Measurements from ENCODE around the gene ARL2BP.
A peak's percentile ranks its signal among the peaks of the same experiment; 100 is the strongest.
"Not testable (repeated sequence)": the region's sequence is repeated elsewhere in the genome, so short reads cannot be mapped to it uniquely, and the experiment has no call there.

The ARL2BP gene

DNA sequence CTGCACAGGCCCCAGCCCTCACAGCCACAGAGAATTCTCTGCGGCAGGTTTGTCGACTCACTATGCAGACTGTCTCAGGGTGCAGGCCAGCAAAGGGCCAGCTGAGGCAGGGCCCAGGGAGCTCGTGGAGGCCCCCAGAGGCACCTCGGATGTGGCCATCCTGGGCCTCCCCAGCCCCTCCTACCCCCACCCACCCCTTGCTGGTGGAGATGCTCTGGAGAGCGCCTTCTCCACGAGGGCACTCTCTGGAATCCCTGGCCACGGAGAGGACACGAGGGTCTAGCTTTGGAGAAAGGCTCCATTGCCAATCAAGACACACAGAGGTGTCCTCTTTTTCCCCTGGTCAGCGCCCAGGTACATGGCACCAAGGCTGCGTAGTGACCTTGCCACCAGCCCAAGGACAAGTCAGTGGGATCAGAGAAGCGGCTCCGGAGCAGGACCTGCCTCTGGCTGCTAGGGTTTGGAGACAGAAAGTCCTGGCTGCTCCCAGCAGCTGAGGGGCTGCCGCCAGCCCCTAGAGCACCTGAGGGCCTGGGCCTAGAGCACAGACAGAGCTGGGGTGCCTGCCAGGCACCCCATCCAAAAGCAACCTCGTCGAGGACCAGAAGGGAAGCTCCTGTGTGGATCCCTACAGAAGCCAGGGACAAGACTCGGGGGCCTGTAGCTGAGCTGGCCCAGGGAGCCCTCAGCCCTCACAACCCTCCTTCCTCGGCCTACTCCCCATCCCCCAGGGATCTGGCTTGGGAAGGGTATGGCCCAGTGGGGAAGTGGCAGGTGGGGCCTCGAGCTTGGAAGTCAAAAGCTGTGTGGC, 18.7 kb downstream of the ARL2BP start:
- no peak for DNase-seq (ENCODE audit: low read depth in 1 of 2, low spot score in 1 of 2)

DNA sequence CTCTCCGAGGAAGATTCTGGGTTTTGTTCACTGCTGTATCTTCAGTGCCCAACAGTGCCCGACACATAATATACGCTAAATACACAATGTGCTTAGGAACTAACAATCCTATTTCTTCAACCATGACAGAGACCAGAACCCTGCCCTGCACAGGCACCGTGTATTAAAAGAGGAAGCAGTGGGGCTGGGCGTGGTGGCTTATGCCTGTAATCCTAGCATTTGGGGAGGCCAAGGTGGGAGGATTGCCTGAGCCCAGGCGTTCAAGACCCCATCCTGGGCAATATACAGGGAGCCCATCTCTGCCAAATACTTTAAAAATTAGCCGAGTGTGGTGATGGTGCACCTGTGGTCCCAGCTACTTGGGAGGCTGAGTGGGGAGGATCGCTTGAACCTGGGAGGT, 19.3 kb downstream of the ARL2BP start:
- no peak for DNase-seq (ENCODE audit: low read depth in 1 of 2, low spot score in 1 of 2)

DNA sequence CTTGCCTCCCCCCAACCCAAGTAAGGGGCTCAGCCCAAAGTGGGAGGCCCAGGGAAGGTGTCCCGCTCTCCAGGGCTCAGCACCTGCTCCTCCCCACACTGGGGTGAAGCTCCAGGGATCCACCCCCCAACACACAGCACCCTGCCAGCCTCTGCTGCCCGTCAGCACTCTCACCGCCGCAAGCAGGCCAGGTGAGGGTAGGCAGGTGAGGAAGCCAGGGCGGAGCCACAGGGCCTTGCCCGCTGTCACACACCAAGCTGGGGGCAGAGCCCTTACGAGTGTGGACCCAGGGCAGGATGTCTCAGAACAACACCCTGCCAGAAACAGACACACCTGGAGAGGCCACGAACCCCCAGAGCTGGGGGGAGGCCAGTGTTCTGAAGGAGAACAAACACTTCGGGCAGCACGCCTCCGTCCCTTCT, 19.9 kb downstream of the ARL2BP start:
- no peak for DNase-seq (ENCODE audit: low read depth in 1 of 2, low spot score in 1 of 2)

DNA sequence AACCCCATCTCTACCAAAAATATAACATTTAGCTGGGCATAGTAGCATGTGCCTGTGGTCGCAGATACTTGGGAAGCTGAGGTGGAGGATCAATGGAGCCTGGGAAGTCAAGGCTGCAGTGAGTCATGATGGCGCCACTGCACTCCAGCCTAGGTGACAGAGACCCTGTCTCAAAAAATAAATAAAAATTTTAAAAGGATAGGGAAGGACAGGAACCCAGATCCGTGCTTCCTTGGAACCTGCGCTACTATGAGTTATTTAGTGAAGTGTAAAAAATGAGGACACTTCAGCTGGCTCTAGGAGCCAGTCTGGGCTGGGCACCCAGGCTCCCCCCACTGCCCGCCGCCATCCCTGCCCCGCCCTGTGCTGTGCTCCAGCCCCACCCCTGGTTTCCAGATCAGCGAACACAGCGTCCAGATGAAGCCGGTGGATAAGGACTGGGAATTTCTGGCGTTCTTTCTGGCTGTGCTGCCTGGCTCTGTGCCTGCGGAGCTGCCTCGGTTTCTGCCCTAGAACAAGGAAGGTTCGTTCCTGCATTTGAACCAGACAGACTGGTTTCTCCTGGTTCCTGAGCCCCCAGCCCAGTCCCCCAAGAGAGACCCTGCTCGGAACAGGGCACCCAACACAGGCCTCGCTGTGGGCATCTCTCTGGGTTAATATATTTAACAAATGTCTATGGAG, 20.9 kb downstream of the ARL2BP start:
- DNase-seq (ENCODE audit: low read depth in 1 of 2, low spot score in 1 of 2), result no peak

DNA sequence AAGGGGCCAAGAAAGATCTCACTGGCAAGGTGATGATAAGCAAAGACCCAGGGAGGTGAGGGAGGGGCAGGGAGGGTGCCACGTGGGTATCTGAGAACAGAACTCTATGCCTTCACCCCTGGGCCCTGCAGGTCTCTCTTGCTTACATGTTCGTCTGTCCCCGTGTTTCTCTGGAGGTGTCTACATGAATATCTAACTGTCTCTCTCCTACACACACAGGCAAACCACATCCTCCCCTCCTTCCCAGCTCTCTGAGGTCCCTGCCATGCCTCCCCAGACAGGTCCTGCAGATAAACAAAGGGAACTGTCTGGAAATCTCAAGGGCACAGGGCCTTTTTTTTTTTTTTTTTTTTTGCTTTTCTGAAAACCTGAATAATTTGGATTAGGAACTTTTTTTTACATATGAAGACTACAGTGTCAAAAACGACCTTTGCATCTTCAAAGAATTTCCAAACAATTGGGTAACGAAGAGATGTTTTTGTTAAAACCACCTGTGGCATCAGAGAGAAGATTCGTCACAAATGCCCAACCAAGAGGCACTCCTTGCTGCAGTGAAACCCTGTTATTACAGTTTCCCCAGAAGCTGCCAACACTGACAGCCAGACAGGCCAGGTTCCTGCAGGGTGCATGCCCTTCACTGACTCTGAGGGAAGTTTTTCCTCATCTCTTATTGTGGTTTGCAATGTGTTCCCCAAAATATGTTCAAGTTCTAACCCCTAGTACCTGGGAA, 21.6 kb downstream of the ARL2BP start:
- no peak for DNase-seq (ENCODE audit: low read depth in 1 of 2, low spot score in 1 of 2)

DNA sequence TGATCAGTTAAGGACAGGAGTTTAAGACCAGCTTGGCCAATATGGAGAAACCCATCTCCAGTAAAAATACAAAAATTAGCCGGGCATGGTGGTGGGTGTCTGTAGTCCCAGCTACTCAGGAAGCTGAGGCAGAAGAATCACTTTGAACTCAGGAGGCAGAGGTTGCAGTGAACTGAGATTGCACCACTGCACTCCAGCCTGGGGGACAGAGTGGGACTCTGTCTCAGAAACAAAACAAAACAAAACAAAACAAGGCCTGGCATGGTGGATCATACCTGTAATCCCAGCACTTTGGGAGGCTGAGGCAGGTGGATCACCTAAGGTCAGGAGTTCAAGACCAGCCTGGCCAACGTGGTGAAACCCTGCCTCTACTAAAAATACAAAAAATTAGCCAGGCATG, 22.3 kb downstream of the ARL2BP start:
- not testable (repeated sequence) for DNase-seq (ENCODE audit: low read depth in 1 of 2, low spot score in 1 of 2)

DNA sequence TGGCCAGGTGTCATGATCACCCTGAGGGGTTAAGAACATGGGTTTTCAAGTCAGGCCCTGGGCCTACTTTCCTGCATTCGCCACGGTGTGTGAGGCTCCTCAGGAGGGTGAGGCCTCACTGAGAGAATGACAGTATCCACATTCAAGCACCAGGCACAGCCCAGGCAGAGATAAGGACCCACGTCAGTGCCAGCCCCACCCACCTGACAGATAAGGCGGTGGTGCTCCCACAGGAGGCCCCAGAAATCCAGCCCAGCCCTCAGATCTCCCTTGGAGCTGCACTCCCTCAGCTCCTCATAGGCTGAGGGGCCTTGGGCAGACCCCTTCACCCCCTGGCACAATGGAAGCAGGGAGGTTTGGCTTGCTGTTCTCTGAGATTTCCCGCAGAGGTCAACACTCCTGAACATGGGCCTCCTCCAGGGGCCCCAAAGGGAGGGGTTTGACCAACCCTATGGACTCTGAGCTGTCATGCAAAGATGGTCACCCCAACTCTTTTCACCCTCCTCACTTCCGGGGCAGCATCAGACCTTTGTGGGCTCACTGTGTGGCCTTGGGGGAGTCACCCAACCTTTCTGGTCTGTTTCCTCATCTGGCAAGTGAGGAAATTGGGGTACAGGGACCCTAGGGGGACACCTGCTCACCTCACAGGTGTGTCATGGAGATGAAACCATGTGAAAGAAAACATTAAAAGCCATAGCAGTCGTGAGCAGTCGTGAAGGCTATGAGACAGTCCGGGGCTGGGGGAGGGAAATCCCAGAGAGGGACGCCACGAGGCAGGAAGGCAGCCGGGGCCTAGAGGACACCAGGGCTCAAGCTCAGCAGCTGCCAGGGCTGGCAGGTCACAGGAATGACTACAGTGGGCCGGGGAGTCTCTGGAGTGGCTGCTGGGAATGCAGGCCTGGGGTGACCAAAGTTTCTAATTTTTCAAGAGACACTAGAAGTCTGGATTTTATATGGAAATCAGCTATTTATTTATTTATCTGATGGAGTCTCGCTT, 24.0 kb downstream of the ARL2BP start:
- DNase-seq (ENCODE audit: low read depth in 1 of 2, low spot score in 1 of 2), result no peak

DNA sequence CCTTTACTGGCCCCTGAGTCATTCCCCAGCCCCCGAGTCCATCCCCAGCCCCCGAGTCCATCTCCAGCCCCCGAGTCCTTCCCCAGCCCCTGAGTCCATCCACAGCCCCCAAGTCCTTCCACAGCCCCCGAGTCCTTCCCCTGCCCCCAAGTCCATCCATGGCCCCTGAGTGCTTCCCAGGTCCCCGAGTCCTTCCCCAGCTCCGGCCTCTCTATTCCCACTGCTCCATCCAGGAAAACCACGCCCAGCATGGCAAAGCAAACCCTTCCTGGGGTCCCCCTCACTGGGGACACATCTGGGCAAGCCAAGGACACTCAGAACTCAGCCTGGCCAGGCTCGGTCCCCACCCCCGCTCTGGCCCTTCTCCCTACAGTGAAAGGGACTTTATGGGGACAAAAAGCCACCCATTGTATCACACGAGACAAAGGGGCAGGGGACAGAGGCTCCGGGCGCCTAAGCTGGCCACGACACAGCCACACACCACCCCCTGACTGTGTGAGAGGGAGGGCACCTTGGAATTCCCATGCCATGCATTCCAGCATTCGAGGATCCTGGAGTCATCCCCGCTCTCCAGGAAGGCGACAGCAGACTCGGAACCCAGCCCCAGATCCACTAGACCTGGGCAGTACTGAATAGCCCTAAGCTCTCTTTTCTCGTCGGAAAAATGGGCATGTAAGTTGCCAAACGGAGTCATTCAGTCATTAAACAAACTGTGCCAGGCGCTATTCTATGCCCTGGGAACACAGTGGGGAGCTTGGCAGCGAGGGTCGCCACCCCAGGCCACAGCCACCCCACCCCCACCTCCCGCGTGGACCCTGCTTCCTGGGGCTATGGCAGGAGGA, 25.4 kb downstream of the ARL2BP start:
- no peak for DNase-seq (ENCODE audit: low read depth in 1 of 2, low spot score in 1 of 2)

DNA sequence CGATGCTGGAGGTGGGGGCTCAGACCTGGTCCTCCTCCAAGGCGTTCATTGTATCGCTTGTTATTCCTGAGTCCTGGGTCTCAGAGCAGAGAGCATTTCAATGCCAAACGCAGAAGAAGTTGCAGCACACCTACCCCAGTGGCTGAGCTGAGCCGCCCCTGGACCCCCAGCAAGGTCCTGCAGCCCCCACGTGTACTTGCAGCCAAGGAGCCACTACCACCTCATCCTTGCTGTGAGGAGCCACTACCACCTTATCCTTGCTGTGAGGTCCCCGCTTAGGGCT, 25.9 kb downstream of the ARL2BP start:
- DNase-seq (ENCODE audit: low read depth in 1 of 2, low spot score in 1 of 2), result no peak

DNA sequence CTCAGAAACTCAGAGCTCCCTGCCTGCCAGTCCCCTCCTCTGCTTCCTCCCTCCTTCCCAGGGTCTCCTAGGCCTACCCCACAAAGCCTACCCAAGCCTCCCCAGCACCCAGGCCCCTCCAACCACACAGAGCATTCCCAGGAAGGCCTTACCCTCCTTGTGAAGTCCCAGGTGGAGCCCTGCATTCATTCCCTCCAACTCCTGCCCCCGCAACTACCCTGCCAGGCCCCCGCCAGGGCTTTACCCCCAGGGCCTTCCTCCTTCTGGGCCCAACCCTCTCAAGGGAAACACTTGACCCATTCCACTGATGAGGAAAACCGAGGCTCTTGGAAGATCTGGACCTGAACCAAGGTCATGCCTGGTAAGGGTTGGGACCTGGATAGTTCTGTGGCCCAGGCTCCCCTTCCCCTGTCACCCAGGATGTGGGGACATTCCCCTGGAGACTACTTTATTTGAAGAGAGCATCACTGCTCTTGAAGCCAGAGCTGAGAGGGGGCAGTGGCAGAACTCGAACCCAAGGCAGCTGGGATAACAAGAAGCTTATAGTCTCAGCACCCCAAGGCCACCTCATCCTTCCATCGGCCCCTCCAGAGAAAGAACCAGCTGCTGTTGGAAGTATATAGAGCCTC, 26.9 kb downstream of the ARL2BP start:
- no peak for DNase-seq (ENCODE audit: low read depth in 1 of 2, low spot score in 1 of 2)

DNA sequence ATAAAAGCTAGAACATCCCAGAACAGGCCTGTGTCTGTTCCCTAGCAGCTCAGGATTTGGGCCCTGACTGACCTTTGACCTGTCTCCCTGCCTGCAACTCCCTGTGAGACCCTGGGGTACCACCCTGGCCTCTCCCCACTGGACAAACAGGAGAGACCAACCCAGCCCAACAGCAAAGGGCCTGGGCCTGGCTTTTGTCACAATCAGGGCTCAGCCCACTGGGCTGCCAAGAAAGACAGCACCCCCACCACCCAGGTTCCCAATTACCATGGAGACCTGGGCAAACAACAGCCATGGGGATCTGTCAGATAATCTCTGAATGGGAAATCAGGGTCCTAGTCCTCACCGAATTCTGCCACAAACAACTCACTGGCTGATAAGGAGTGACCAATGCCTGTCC, 28.3 kb downstream of the ARL2BP start:
- DNase-seq (ENCODE audit: low read depth in 1 of 2, low spot score in 1 of 2), result no peak

DNA sequence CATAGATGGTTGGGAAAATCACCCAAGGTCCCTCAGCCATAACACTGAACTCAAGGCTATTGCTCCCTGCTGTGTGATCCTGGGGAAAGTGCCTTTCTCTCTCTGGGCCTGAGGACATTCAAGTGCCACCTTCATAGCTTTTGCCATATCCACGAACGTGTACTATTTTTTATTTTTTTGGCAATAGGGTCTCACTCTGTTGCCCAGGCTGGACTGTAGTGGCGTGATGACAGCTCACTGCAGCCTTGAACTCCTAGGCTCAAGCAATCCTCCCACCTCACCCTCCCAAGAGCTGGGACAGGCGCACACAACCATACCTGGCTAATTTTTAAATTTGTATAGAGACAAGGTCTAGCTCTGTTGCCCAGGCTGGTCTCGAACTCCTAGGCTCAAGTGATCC, 28.8 kb downstream of the ARL2BP start:
- DNase-seq (ENCODE audit: low read depth in 1 of 2, low spot score in 1 of 2), result no peak

DNA sequence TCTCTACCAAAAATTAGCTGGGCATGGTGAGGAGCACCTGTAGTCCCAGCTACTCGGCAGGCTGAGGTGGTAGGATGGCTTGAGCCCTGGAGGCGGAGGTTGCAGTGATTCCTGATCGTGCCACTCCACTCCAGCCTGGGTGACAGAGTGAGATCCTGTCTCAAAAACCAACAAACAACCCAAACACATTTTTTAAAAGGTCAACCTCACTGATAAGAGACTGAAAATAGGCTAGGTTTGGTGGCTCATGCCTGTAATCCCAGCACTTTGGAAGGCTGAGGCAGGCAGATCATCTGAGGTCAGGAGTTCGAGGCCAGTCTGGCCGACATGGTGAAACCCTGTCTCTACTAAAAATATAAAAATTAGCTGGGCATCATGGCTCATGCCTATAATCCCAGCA, 30.9 kb downstream of the ARL2BP start:
- not testable (repeated sequence) for DNase-seq (ENCODE audit: low read depth in 1 of 2, low spot score in 1 of 2)

DNA sequence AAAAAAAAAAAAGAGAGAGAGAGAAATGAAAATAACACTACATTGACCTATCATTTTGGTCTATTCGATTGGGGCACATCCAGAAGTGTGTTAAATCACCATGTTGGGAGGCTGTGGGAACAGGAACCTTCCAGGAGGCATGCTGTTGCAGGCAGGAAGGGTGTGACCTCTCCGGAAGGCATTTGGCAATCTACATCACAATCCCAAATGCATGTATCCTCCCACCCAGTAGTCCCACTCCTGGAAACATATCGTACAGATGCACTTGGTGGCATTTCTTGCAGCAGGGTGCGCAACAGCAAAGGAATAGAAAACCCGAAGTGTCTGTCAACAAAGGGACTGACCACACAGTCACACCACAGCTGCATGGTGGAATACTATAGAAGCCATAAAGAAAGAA, 31.5 kb downstream of the ARL2BP start:
- no peak for DNase-seq (ENCODE audit: low read depth in 1 of 2, low spot score in 1 of 2)

DNA sequence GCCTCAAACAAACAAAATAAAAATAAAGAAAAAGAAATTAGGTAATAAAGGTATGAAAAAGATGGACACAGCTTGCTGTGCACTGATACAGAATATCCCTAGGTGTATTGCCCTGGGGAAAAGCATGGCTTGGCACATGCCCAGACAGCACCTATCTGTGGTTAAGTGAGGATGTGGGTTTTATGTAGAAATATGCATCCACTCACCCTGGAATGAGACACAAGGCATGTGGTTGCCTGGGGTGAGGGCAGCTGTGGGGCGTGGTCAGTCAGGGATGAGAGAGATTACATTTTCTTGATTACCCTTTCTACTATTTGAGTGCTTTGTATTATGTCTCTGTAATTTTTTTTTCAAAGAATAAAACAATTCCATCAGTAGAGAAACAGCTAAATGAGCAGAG, 32.5 kb downstream of the ARL2BP start:
- DNase-seq (ENCODE audit: low read depth in 1 of 2, low spot score in 1 of 2), result peak in 1 of 2 donors; percentile 30

DNA sequence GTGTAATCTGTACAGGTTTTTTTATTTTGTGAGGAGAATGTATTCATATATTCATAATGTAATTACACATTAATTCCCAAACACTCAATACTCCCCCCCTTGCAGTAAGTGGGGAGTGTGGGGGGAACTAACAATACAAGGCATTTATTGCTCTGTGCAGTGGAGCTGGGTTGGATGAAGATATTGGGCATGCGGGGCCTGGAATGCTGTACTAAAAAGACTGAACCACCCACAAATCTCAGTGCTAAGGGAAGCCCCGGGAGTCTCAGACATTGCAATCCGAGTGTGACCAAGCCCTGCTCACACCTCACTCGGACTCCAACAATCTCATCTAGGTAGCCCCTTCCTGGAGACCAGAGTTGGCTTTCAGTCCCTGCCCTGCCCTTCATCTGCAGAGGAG, 33.4 kb downstream of the ARL2BP start:
- DNase-seq (ENCODE audit: low read depth in 1 of 2, low spot score in 1 of 2), result no peak

DNA sequence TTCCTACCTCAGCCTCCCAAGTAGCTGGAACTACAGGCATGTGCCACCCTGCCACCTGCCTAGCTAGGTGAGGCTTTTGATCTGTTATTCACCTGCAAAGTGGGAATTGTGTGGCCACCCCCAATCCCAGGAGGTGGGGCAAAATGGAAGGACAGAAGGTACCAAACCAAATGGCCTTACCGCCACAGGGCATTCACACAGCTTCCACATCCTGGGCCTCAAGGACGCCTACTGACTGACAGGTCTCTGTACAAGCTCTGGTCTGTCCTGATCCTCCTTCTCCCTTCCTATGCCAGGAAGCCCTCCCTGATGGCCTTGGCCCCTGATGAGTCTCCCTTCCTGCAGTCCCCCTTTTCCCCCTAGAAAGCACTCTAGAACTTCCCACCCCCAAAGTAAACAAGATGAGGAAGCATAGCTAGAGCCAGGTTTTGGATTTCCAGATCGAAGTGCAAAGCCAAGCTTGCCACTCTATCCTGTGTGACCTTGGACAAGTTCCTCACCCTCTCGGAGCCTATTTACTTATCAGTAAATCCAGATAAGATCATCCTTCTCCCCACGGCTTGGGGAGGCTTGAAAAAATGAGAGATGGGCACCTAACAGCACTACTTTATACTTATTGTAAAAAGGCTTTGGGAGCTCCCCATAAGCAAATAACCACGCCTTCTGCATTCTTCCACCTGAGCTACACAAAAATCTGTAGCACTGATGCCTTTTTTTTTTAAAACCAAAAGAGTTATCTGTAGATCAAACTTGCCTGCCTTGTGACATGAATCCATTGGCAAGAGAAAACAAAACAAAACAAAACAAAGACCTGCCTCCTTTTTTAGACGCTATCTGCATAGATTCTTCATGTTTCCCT, 35.0 kb downstream of the ARL2BP start:
- no peak for DNase-seq (ENCODE audit: low read depth in 1 of 2, low spot score in 1 of 2)

DNA sequence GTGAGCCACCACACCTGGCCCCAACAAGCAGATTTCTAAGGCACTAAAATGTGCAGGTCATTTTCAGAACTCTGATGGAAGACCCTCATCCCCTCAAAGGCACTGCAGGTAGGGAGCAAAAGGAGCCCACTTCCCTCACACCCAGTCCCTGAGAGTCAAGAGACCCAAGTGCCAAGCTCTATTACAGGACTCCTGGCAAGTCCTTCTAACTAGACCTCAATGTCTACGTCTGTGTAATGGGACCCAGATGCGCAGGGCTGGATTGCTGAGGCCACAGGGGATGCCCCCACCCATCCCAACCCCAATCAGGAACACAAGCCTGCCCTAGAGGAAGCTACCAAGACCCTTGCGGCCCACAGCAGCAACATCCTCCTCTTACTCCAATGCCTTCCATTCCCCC, 36.7 kb downstream of the ARL2BP start:
- DNase-seq (ENCODE audit: low read depth in 1 of 2, low spot score in 1 of 2), result no peak
